BLaER1 (cell line): Measurements from ENCODE around the gene PRPF8.

Experiments
- H3K27ac ChIP-seq: shearing (Covaris generic); formaldehyde crosslinking; 2 replicates; pipeline ENCODE4 v1.8.1; 2022
- H3K27me3 ChIP-seq: shearing (Covaris generic); formaldehyde crosslinking; 2 replicates; pipeline ENCODE4 v1.8.1; 2022
- H3K36me3 ChIP-seq: shearing (Covaris generic); formaldehyde crosslinking; 2 replicates; pipeline ENCODE4 v1.8.1; 2022
- H3K4me1 ChIP-seq: shearing (Covaris generic); formaldehyde crosslinking; 2 replicates; pipeline ENCODE4 v1.8.1; 2022
- H3K4me2 ChIP-seq: shearing (Covaris generic); formaldehyde crosslinking; 2 replicates; pipeline ENCODE4 v1.8.1; 2022
- H3K4me3 ChIP-seq: shearing (Covaris generic); formaldehyde crosslinking; 2 replicates; pipeline ENCODE4 v1.8.1; 2022
- H3K9ac ChIP-seq: shearing (Covaris generic); formaldehyde crosslinking; 2 replicates; pipeline ENCODE4 v1.8.1; 2022
- H3K9me3 ChIP-seq: shearing (Covaris generic); formaldehyde crosslinking; 2 replicates; pipeline ENCODE4 v1.8.1; 2022
- H4K20me1 ChIP-seq: shearing (Covaris generic); formaldehyde crosslinking; 2 replicates; pipeline ENCODE4 v1.8.1; 2022
- Cebpa-rat ChIP-seq: shearing (Covaris generic); IDR thresholded peaks from 2 replicates; pipeline ENCODE4 v1.8.1; 2022

The PRPF8 gene

GRCh38 chr17:1646199-1646875 is 38.3 kb downstream of the PRPF8 start:
- H3K4me3 ChIP-seq = peak overlapping the region; percentile 85
- H3K4me2 ChIP-seq = peak overlapping the region; percentile 98
- no peaks in the 10 kb centered on the region for H3K9me3 ChIP-seq
- peaks cover 43% of the 10 kb centered on the region for H4K20me1 ChIP-seq
- peak overlapping the region; percentile 94 for H3K27ac ChIP-seq
- H3K36me3 ChIP-seq = peaks cover 20% of the 10 kb centered on the region
- TF ChIP-seq Cebpa-rat = no peak
- peak overlapping the region; percentile 91 for H3K9ac ChIP-seq
- peaks cover 63% of the 10 kb centered on the region for H3K4me1 ChIP-seq
- H3K27me3 ChIP-seq = no peaks in the 10 kb centered on the region

GRCh38 chr17:1645207-1646171 is 39.2 kb downstream of the PRPF8 start, which contains the start of gene SCARF1:
SCARF1 (minus strand) TSS chr17:1645732; CDS start chr17:1645697, 35 bp downstream.
- Histone ChIP-seq H4K20me1 (peaks cover 43% of the 10 kb centered on the region), H3K4me3 (peak within 1 kb of the TSS; percentile 85), H3K27me3 (no peaks in the 10 kb centered on the region), H3K27ac (peak within 1 kb of the TSS; percentile 94), H3K4me1 (peaks cover 62% of the 10 kb centered on the region), H3K9ac (peak within 1 kb of the TSS; percentile 91), H3K4me2 (peak within 1 kb of the TSS; percentile 98), H3K36me3 (peaks cover 19% of the 10 kb centered on the region), H3K9me3 (no peaks in the 10 kb centered on the region)
- TF ChIP-seq Cebpa-rat = no peak

GRCh38 chr17:1644493-1645206 is 40.0 kb downstream of the PRPF8 start:
- Histone ChIP-seq H3K9ac (peak overlapping the region; percentile 91), H3K4me2 (peak overlapping the region; percentile 98), H3K4me3 (peak overlapping the region; percentile 85), H3K9me3 (no peaks in the 10 kb centered on the region), H3K4me1 (peaks cover 62% of the 10 kb centered on the region), H3K27me3 (no peaks in the 10 kb centered on the region), H3K36me3 (peaks cover 21% of the 10 kb centered on the region), H4K20me1 (peaks cover 43% of the 10 kb centered on the region), H3K27ac (peak overlapping the region; percentile 94)
- no peak for TF ChIP-seq Cebpa-rat

GRCh38 chr17:1643999-1644492 is 40.6 kb downstream of the PRPF8 start:
- peaks cover 41% of the 10 kb centered on the region for H4K20me1 ChIP-seq
- H3K27ac ChIP-seq = peak overlapping the region; percentile 94
- H3K4me2 ChIP-seq = peak overlapping the region; percentile 98
- H3K4me1 ChIP-seq = peaks cover 68% of the 10 kb centered on the region
- no peaks in the 10 kb centered on the region for H3K9me3 ChIP-seq
- H3K36me3 ChIP-seq = peaks cover 27% of the 10 kb centered on the region
- TF ChIP-seq Cebpa-rat = no peak
- peak overlapping the region; percentile 91 for H3K9ac ChIP-seq
- H3K27me3 ChIP-seq = no peaks in the 10 kb centered on the region
- peak overlapping the region; percentile 85 for H3K4me3 ChIP-seq

- Histone ChIP-seq H3K27me3 (no peaks in the 10 kb centered on the region), H3K9me3 (no peaks in the 10 kb centered on the region), H3K9ac (peak overlapping the region; percentile 91), H3K4me3 (peak overlapping the region; percentile 85), H3K4me2 (peak overlapping the region; percentile 98), H3K27ac (peak overlapping the region; percentile 94), H4K20me1 (peaks cover 41% of the 10 kb centered on the region), H3K4me1 (peaks cover 72% of the 10 kb centered on the region), H3K36me3 (peaks cover 32% of the 10 kb centered on the region)
- no peak for TF ChIP-seq Cebpa-rat
These were observed 41.2 kb downstream of the PRPF8 start for GRCh38 chr17:1643293-1643998.

- no peaks in the 10 kb centered on the region for H3K27me3 ChIP-seq
- no peak overlapping the region for H3K9ac ChIP-seq
- H3K4me2 ChIP-seq = no peak overlapping the region
- no peak overlapping the region for H3K4me3 ChIP-seq
- H3K36me3 ChIP-seq = peaks cover 56% of the 10 kb centered on the region
- peaks cover 41% of the 10 kb centered on the region for H4K20me1 ChIP-seq
- H3K27ac ChIP-seq = peak overlapping the region; percentile 44; the same call in 1 of the 2 replicates
- H3K4me1 ChIP-seq = peaks cover 48% of the 10 kb centered on the region
- H3K9me3 ChIP-seq = no peaks in the 10 kb centered on the region
- TF ChIP-seq Cebpa-rat = no peak
These were observed 43.6 kb downstream of the PRPF8 start for GRCh38 chr17:1641065-1641403.

- no peaks in the 10 kb centered on the region for H3K9me3 ChIP-seq
- H3K4me1 ChIP-seq = peaks cover 43% of the 10 kb centered on the region
- peaks cover 44% of the 10 kb centered on the region for H4K20me1 ChIP-seq
- TF ChIP-seq Cebpa-rat = no peak
- H3K27ac ChIP-seq = peak overlapping the region; percentile 44; the same call in 1 of the 2 replicates
- no peak overlapping the region for H3K4me3 ChIP-seq
- peaks cover 61% of the 10 kb centered on the region for H3K36me3 ChIP-seq
- H3K27me3 ChIP-seq = no peaks in the 10 kb centered on the region
- peak overlapping the region; percentile 26 for H3K4me2 ChIP-seq
- 0 out of 2 replicates have a peak overlapping the region, but pooled peaks have one; percentile 15 for H3K9ac ChIP-seq
These were observed 44.2 kb downstream of the PRPF8 start for GRCh38 chr17:1640329-1641064.

GRCh38 chr17:1639549-1640180 is 45.0 kb downstream of the PRPF8 start:
- Histone ChIP-seq H3K9ac (0 out of 2 replicates have a peak overlapping the region, but pooled peaks have one; percentile 15), H3K4me1 (peaks cover 40% of the 10 kb centered on the region), H3K27ac (peak overlapping the region; percentile 44; the same call in 1 of the 2 replicates), H3K4me2 (peak overlapping the region; percentile 26), H3K9me3 (no peaks in the 10 kb centered on the region), H3K4me3 (no peak overlapping the region), H3K27me3 (no peaks in the 10 kb centered on the region), H4K20me1 (peaks cover 52% of the 10 kb centered on the region), H3K36me3 (peaks cover 69% of the 10 kb centered on the region)
- no peak for TF ChIP-seq Cebpa-rat
